Lung (tissue), 12 donors: Measurements from ENCODE around the gene ARHGAP10. TPM values are rescaled to one million over a fixed set of nuclear protein-coding genes. Genes with fewer than 3 reads are reported as not detected.

Experiments used
- ATAC-seq: fragments of 200-7000 bp; cut with Tn5 transposase; one replicate; pipeline ENCODE4 v1.9.1; 2020; ENCODE audit warnings: moderate number of reproducible peaks; ENCODE audit not compliant: insufficient read depth, low FRiP score
- DNase-seq, 3 donors: peaks; one replicate each; pipeline ENCODE4 v3.0.0-alpha.2; 2013 to 2017
- H3K27ac ChIP-seq, 2 donors: one replicate each; pipeline ENCODE4 v1.5.1; 2013; ENCODE audit warnings: mild to moderate bottlenecking in 2 of 2, moderate library complexity in 2 of 2, control low read depth in 1 of 2, inconsistent platforms in 1 of 2, low read depth in 1 of 2, low read length in 1 of 2
- H3K27me3 ChIP-seq, 3 donors: one replicate each; pipeline ENCODE4 v1.5.1; 2013; ENCODE audit warnings: low read length in 2 of 3; ENCODE audit not compliant: control insufficient read depth in 3 of 3, insufficient read depth in 3 of 3
- H3K36me3 ChIP-seq, 4 donors: one replicate each; pipeline ENCODE4 v1.5.1; 2013; ENCODE audit warnings: low read length in 4 of 4, mild to moderate bottlenecking in 1 of 4, moderate library complexity in 1 of 4; ENCODE audit not compliant: control insufficient read depth in 4 of 4, insufficient read depth in 4 of 4
- H3K4me1 ChIP-seq, 5 donors: one replicate each; pipeline ENCODE4 v1.5.1; 2013; ENCODE audit warnings: low read length in 5 of 5, mild to moderate bottlenecking in 2 of 5, moderate library complexity in 1 of 5; ENCODE audit not compliant: control insufficient read depth in 5 of 5, insufficient read depth in 5 of 5
- H3K4me3 ChIP-seq: one replicate; pipeline ENCODE4 v1.5.1; 2013; ENCODE audit warnings: mild to moderate bottlenecking, control low read depth, moderate library complexity
- H3K9ac ChIP-seq, 2 donors: one replicate each; pipeline ENCODE4 v1.5.1; 2013; ENCODE audit warnings: low read length in 2 of 2, control low read depth in 1 of 2; ENCODE audit not compliant: insufficient read depth in 1 of 2
- H3K9me3 ChIP-seq, 4 donors: one replicate each; pipeline ENCODE4 v1.5.1; 2013; ENCODE audit warnings: low read length in 3 of 4, mild to moderate bottlenecking in 1 of 4, moderate library complexity in 1 of 4; ENCODE audit not compliant: control insufficient read depth in 4 of 4, insufficient read depth in 3 of 4
- WGBS, 2 donors: extraction: QIAGEN DNeasy Blood & Tissue Kit; methylation state at CpG; one replicate each; pipeline ENCODE4 v1.1.7; 2013; 5-methylcytosine and 5-hydroxymethylcytosine counted together
- polyA plus RNA-seq, 2 donors: library from polyadenylated mRNA; stranded (reverse); fragments of 200-250 nt; gene quantifications; one replicate each; pipeline ENCODE4 v1.2.1, GENCODE V29; 2013
- total RNA-seq, 2 donors: library from RNA; depleted of rRNA in 1 of 2; stranded (reverse); fragments of >200 nt in 1 of 2; gene quantifications; one replicate each; pipeline ENCODE4 v1.2.1, GENCODE V29; 2014 to 2021
- TF ChIP-seq, protein P1 (sequence below): IDR thresholded peaks from 2 replicates; pipeline ENCODE4 v1.5.1; 2012; ENCODE audit warnings: mild to moderate bottlenecking; ENCODE audit errors: control extremely low read depth, extremely low read depth
- donor health status: control.
- donor health status: control.
- donor health status: Bipolar disorder and iron deficiency.
- donor health status: healthy.
- donor health status: DM: yes; HTN: yes; CAD: no.

The ARHGAP10 gene
- total and polyA plus RNA-seq, 4 donors, result 9.1 to 25.0 (median 17.5) TPM

DNA sequence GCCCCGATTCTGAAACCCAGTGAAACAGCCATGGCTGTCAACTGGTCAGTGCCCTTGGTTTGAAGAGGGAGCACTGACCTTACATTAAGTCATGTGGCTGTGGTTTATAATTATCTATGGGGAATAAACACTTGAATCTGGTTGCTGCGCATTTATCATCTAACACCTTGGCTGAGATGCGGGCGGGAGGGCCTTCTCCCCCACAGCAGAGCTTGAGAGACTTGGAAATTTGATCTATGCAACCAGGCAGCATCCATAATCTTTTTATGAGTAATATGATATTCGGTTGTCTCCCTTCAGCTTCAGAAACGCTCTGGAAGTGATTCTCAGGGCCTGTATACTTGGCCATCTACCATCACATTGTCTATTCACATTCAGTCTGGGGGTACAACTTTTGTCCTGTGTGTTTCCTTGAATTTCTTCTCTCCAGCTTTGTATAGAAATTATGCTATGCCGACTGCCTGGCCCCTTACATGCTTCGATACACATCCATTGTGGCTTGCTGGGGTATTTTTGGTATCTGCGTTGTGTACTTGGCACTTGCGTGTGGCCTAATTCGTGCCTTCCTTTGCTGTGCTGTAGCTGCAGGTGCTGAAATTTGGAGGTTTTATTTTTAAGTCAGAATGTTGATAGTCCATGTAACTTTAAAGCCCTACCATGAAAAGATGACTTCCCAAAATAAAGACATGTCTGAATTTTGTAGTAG is 321.6 kb downstream of the ARHGAP10 start:
- WGBS, 2 donors, result 90 to 93% methylated on average over 11 of the region's 11 CpGs

DNA sequence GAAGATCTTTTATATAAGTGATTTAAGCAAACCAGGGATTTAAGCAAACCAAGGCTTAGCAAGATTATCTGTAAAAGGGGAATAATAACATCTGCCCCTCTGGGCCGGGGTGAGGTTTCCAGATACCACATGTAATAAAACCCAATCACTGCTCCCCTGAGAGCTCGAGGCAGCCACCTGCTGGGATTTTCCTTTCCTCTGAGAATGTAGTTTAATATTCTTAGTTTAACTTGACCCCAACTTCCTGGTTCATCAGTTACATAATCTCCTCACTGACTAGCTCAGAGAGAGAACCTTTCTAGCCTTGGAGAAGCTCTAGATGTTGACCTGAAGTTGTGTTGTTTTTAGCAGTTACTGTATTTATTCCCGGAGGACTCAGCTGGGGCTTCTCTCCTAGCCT is 322.4 kb downstream of the ARHGAP10 start:
- no peaks in the 10 kb centered on the region for H3K9me3 ChIP-seq
- TF ChIP-seq, protein P1, sequence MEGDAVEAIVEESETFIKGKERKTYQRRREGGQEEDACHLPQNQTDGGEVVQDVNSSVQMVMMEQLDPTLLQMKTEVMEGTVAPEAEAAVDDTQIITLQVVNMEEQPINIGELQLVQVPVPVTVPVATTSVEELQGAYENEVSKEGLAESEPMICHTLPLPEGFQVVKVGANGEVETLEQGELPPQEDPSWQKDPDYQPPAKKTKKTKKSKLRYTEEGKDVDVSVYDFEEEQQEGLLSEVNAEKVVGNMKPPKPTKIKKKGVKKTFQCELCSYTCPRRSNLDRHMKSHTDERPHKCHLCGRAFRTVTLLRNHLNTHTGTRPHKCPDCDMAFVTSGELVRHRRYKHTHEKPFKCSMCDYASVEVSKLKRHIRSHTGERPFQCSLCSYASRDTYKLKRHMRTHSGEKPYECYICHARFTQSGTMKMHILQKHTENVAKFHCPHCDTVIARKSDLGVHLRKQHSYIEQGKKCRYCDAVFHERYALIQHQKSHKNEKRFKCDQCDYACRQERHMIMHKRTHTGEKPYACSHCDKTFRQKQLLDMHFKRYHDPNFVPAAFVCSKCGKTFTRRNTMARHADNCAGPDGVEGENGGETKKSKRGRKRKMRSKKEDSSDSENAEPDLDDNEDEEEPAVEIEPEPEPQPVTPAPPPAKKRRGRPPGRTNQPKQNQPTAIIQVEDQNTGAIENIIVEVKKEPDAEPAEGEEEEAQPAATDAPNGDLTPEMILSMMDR, result no peak
- ATAC-seq, result no peak
- H3K4me1 ChIP-seq, result peaks cover 0 to 13% (median 0%) of the 10 kb centered on the region in 5 donors
- 47 to 54% methylated on average over 3 of the region's 3 CpGs for WGBS, 2 donors
- H3K4me3 ChIP-seq, result no peak overlapping the region
- H3K36me3 ChIP-seq, result no peaks in the 10 kb centered on the region
- H3K27me3 ChIP-seq, result no peaks in the 10 kb centered on the region
- no peak for DNase-seq
- H3K9ac ChIP-seq, result no peak overlapping the region
- H3K27ac ChIP-seq, result no peak overlapping the region

More for the DNA sequence above, 321.6 kb downstream of the ARHGAP10 start:
- Histone ChIP-seq H3K9ac (no peak overlapping the region), H3K36me3 (peaks cover 0 to 1% (median 0%) of the 10 kb centered on the region in 4 donors), H3K4me3 (no peak overlapping the region), H3K27me3 (no peaks in the 10 kb centered on the region), H3K9me3 (no peaks in the 10 kb centered on the region), H3K4me1 (peaks cover 0 to 13% (median 0%) of the 10 kb centered on the region in 5 donors), H3K27ac (peak overlapping the region in 1 of 2 donors; percentile 38)
- TF ChIP-seq, protein P1, result no peak
- no peak for DNase-seq
- ATAC-seq, result no peak

DNA sequence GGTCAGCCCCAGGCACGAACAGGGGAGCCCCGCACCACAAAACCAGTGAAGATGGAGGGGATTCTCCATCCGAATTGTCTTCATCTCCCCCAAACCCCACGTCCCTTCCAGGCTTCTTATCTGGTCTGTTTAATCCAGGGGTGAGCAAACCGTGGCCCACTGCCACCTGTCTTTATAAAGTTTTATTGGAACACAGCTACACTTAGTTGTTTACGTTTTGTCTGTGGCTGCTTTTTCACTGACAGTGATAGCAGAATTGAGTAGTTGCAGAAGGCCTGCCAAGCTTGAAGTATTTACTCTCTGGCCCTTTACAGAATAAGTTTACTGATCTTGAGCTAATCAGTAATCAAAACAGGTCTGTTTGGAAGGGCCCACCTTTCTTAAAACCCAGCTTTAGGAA is 324.0 kb downstream of the ARHGAP10 start:
- H3K9me3 ChIP-seq, result no peaks in the 10 kb centered on the region
- H3K9ac ChIP-seq, result no peak overlapping the region
- TF ChIP-seq, protein P1, result no peak
- no peaks in the 10 kb centered on the region for H3K36me3 ChIP-seq
- no peak for DNase-seq
- no peak for ATAC-seq
- H3K27ac ChIP-seq, result no peak overlapping the region
- no peak overlapping the region for H3K4me3 ChIP-seq
- peaks cover 0 to 13% (median 0%) of the 10 kb centered on the region in 5 donors for H3K4me1 ChIP-seq
- H3K27me3 ChIP-seq, result no peaks in the 10 kb centered on the region
- 92 to 95% methylated on average over 6 of the region's 6 CpGs for WGBS, 2 donors
